ENCODE data around the gene SH3BP2.
"Not testable (repeated sequence)": the region's sequence is repeated elsewhere in the genome, so short reads cannot be mapped to it uniquely, and the experiment has no call there.

Gene SH3BP2

GRCh38 chr4:2792711-2793585 lies at the start of gene SH3BP2:
Gene SH3BP2, plus strand, starts transcription at chr4:2793085. Its CDS starts 27,533 bp downstream, at chr4:2820618.
- no peak for FAIRE-seq

- FAIRE-seq: no peak
Measured at GRCh38 chr4:2743518-2744445, 49.1 kb upstream of the SH3BP2 start.

- FAIRE-seq: no peak
Measured at GRCh38 chr4:2744576-2745270, 48.2 kb upstream of the SH3BP2 start.

- no peak for FAIRE-seq
Measured at GRCh38 chr4:2745516-2745915, 47.4 kb upstream of the SH3BP2 start.

GRCh38 chr4:2745981-2746806 lies 46.7 kb upstream of the SH3BP2 start:
- FAIRE-seq: no peak

- FAIRE-seq: no peak
Measured at GRCh38 chr4:2746891-2747695, 45.8 kb upstream of the SH3BP2 start.

GRCh38 chr4:2750719-2751605 lies 41.9 kb upstream of the SH3BP2 start:
- FAIRE-seq: no peak

GRCh38 chr4:2753436-2753835 lies 39.4 kb upstream of the SH3BP2 start:
- no peak for FAIRE-seq

GRCh38 chr4:2754848-2755819 lies 37.8 kb upstream of the SH3BP2 start:
- no peak for FAIRE-seq

- no peak for FAIRE-seq
Measured at GRCh38 chr4:2755821-2756690, 36.8 kb upstream of the SH3BP2 start, which contains the start of gene TNIP2. Gene TNIP2, minus strand, starts transcription at chr4:2756336. Its CDS starts 47 bp downstream, at chr4:2756289.

GRCh38 chr4:2756691-2757350 lies 36.1 kb upstream of the SH3BP2 start:
- no peak for FAIRE-seq

- FAIRE-seq: no peak
Measured at GRCh38 chr4:2757426-2757825, 35.5 kb upstream of the SH3BP2 start.

- FAIRE-seq: no peak
Measured at GRCh38 chr4:2761035-2761923, 31.6 kb upstream of the SH3BP2 start.

GRCh38 chr4:2762048-2762447 lies 30.8 kb upstream of the SH3BP2 start:
- no peak for FAIRE-seq

- FAIRE-seq: not testable (repeated sequence)
Measured at GRCh38 chr4:2762486-2763370, 30.2 kb upstream of the SH3BP2 start.

Measured in endometrium (tissue), 2 donors.